K562 (cell line): Measurements from ENCODE around the gene MARS1. TPM values are rescaled to one million over a fixed set of nuclear protein-coding genes. Genes with fewer than 3 reads are reported as not detected.
A peak's percentile ranks its signal among the peaks of the same experiment; 100 is the strongest.

ENCODE experiments used
- FOXJ2 ChIP-seq: fragments of 200-800 bp; sonication (Bioruptor generic); IDR thresholded peaks from 2 replicates; pipeline ENCODE4 v1.6.1; 2016; ENCODE audit warnings: missing genetic modification characterization, missing compliant biosample characterization
- FOXK1 ChIP-seq: sonication (generic); formaldehyde crosslinking; IDR thresholded peaks from 2 replicates; pipeline ENCODE4 v1.8.0; 2022; ENCODE audit warnings: missing genetic modification reagents, mild to moderate bottlenecking, borderline replicate concordance
- FOXP1 ChIP-seq: sonication (generic); formaldehyde crosslinking; IDR thresholded peaks from 2 replicates; pipeline ENCODE4 v1.8.0; 2022; ENCODE audit warnings: mild to moderate bottlenecking, missing genetic modification reagents
- LEF1 ChIP-seq: fragments of 450-650 bp; IDR thresholded peaks from 2 replicates; pipeline ENCODE4 v1.6.1; 2016; ENCODE audit warnings: mild to moderate bottlenecking
- MAFK ChIP-seq: IDR thresholded peaks from 2 replicates; pipeline ENCODE4 v1.6.1; 2011; ENCODE audit warnings: low read length, improper control_type of control experiment
- MEF2A ChIP-seq: IDR thresholded peaks from 2 replicates; pipeline ENCODE4 v1.6.1; 2011; ENCODE audit warnings: low read depth, mild to moderate bottlenecking, low read length, moderate library complexity; ENCODE audit not compliant: control insufficient read depth
- MTF1 ChIP-seq: fragments of 250-450 bp; sonication (Bioruptor Pico); IDR thresholded peaks from 2 replicates; pipeline ENCODE4 v1.9.0; 2021; ENCODE audit warnings: moderate library complexity, mild to moderate bottlenecking, inconsistent platforms, borderline replicate concordance
- MYBL2 ChIP-seq, 2 experiments: fragments of 450-650 bp in 1 of 2; sonication (generic) in 1 of 2; formaldehyde crosslinking in 1 of 2; IDR thresholded peaks; 2 replicates each; pipeline versions ENCODE4 v1.6.1 to v1.8.1; 2017 to 2022; ENCODE audit warnings: borderline replicate concordance in 1 of 2, inconsistent platforms in 1 of 2, low read depth in 1 of 2, mild to moderate bottlenecking in 1 of 2, missing genetic modification reagents in 1 of 2, moderate library complexity in 1 of 2
- NFIC ChIP-seq: fragments of 450-650 bp; IDR thresholded peaks from 2 replicates; pipeline ENCODE4 v1.6.1; 2017; ENCODE audit warnings: mild to moderate bottlenecking, inconsistent platforms
- NFIX ChIP-seq: fragments of 250-450 bp; sonication (Bioruptor Pico); IDR thresholded peaks from 2 replicates; pipeline ENCODE4 v1.4.0; 2020; ENCODE audit warnings: low read depth, mild to moderate bottlenecking, moderate library complexity
- NR0B1 ChIP-seq: fragments of 450-650 bp; IDR thresholded peaks from one replicate; pipeline ENCODE4 v1.6.1; 2018; ENCODE audit warnings: mild to moderate bottlenecking, moderate library complexity; ENCODE audit not compliant: partially characterized antibody
- PCBP2 ChIP-seq: fragments of 200-400 bp; formaldehyde crosslinking; IDR thresholded peaks from 2 replicates; pipeline ENCODE4 v1.6.1; 2018; ENCODE audit warnings: low read length, low read depth, mild to moderate bottlenecking, moderate library complexity; ENCODE audit not compliant: poor library complexity, severe bottlenecking
- POLR2A ChIP-seq: fragments of 450-650 bp; conservative IDR thresholded peaks from 2 replicates; pipeline ENCODE4 v1.6.1; 2016
- RNF219 ChIP-seq: fragments of 250-450 bp; sonication (Bioruptor Pico); IDR thresholded peaks from 2 replicates; pipeline ENCODE4 v1.5.0; 2022; ENCODE audit warnings: mild to moderate bottlenecking
- SMAD3 ChIP-seq: fragments of 450-650 bp; formaldehyde crosslinking; conservative IDR thresholded peaks from 2 replicates; pipeline ENCODE4 v1.4.0; 2020; ENCODE audit warnings: mild to moderate bottlenecking
- SMARCC2 ChIP-seq: fragments of 450-650 bp; IDR thresholded peaks from 2 replicates; pipeline ENCODE4 v1.6.1; 2017; ENCODE audit warnings: antibody characterized with exemption, moderate library complexity, mild to moderate bottlenecking, low read depth
- SRSF1 ChIP-seq: fragments of 200-400 bp; formaldehyde crosslinking; IDR thresholded peaks from 2 replicates; pipeline ENCODE4 v1.6.1; 2017; ENCODE audit warnings: mild to moderate bottlenecking, low read depth, low read length, moderate library complexity
- ZNF134 ChIP-seq: fragments of 250-450 bp; sonication (Bioruptor Pico); conservative IDR thresholded peaks from 2 replicates; pipeline ENCODE4 v1.4.0; 2020
- ZNF57 ChIP-seq: fragments of 450-650 bp; formaldehyde crosslinking; IDR thresholded peaks from 2 replicates; pipeline ENCODE4 v1.4.0; 2020; ENCODE audit warnings: mild to moderate bottlenecking, moderate library complexity
- polyA plus RNA-seq, 8 experiments: library from polyadenylated mRNA; depleted of rRNA in 4 of 8; stranded (reverse) in 5 of 8; unstranded in 3 of 8; fragments of >200 nt; fragmentation: Nextera tagmentation in 2 of 8; fragmentation: Illumina TruSeq in 1 of 8; extraction: Ambion mirVana in 2 of 8; extraction: Trizol in 1 of 8; gene quantifications; 2 replicates each; pipeline versions ENCODE4 v1.2.1 to v1.2.3, GENCODE V29; 2011 to 2014; ENCODE audit warnings: inconsistent platforms in 1 of 8, missing spikeins in 1 of 8
- total RNA-seq, 7 experiments: library from RNA; depleted of rRNA in 6 of 7; stranded (reverse); fragments of >200 nt in 6 of 7; fragmentation: Illumina TruSeq in 2 of 7; extraction: Trizol in 2 of 7; gene quantifications; 2 replicates each; pipeline versions ENCODE4 v1.2.1 to v1.2.3, GENCODE V29; 2011 to 2021; ENCODE audit warnings: low replicate concordance in 1 of 7
- TF ChIP-seq, protein P1 (sequence below): fragments of 250-450 bp; sonication (Bioruptor Pico); IDR thresholded peaks from 2 replicates; pipeline ENCODE4 v1.8.0; 2021; ENCODE audit warnings: moderate library complexity, mild to moderate bottlenecking, inconsistent platforms
- TF ChIP-seq, protein P2 (sequence below): sonication (generic); formaldehyde crosslinking; IDR thresholded peaks from 2 replicates; pipeline ENCODE4 v1.8.0; 2022; ENCODE audit warnings: mild to moderate bottlenecking, low read depth, missing genetic modification reagents
- TF ChIP-seq, protein P3 (sequence below): fragments of 200-800 bp; sonication (Bioruptor generic); IDR thresholded peaks from 2 replicates; pipeline ENCODE4 v1.6.1; 2017; ENCODE audit warnings: missing genetic modification characterization, missing compliant biosample characterization

The MARS1 gene
- total and polyA plus RNA-seq, 9 of the 15 experiments (the other 6 are each of a cell fraction or from before 2014, with no cell fraction given) = 117 to 382 (median 220) TPM

DNA sequence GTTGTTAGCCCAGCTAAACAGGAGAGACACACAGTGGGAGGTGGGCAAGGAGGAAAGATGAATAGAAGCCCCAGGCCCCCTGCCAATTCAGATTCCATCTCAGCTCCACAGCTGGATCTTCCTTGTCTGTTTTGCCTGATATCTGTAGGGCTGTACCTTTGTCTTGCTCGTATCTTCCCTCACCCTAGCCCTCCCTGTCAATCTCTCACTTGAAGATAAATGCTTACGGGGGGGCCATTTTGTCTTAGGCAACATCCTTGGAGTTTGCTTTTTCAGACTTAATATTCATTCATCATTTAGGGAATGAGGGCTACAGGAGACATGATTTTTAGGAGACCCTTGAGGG lies 64.4 kb downstream of the MARS1 start (continued):
- TF ChIP-seq ZNF134 (no peak), MTF1 (no peak), MEF2A (no peak), SMAD3 (CRISPR knock-in tag) (no peak), POLR2A (no peak), MYBL2 (IDR thresholded peaks at IDR 0.05; ENCODE audit: low read depth) (no peak), MYBL2 (CRISPR knock-in tag; IDR thresholded peaks at IDR 0.05; ENCODE audit: borderline replicate concordance) (no peak), NR0B1 (no peak), FOXK1 (CRISPR knock-in tag) (no peak), ZNF57 (CRISPR knock-in tag) (no peak), SMARCC2 (peak; percentile 54; the same call in 1 of the 2 replicates), SRSF1 (no peak), RNF219 (CRISPR knock-in tag) (no peak), FOXP1 (CRISPR knock-in tag) (no peak), LEF1 (peak; percentile 11; the same call in 1 of the 2 replicates), PCBP2 (no peak), NFIX (CRISPR knock-in tag) (no peak), NFIC (peak; percentile 94), MAFK (no peak), FOXJ2 (no peak)
- TF ChIP-seq, protein P1, sequence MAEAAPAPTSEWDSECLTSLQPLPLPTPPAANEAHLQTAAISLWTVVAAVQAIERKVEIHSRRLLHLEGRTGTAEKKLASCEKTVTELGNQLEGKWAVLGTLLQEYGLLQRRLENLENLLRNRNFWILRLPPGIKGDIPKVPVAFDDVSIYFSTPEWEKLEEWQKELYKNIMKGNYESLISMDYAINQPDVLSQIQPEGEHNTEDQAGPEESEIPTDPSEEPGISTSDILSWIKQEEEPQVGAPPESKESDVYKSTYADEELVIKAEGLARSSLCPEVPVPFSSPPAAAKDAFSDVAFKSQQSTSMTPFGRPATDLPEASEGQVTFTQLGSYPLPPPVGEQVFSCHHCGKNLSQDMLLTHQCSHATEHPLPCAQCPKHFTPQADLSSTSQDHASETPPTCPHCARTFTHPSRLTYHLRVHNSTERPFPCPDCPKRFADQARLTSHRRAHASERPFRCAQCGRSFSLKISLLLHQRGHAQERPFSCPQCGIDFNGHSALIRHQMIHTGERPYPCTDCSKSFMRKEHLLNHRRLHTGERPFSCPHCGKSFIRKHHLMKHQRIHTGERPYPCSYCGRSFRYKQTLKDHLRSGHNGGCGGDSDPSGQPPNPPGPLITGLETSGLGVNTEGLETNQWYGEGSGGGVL (CRISPR knock-in tag) = no peak
- TF ChIP-seq, protein P2, sequence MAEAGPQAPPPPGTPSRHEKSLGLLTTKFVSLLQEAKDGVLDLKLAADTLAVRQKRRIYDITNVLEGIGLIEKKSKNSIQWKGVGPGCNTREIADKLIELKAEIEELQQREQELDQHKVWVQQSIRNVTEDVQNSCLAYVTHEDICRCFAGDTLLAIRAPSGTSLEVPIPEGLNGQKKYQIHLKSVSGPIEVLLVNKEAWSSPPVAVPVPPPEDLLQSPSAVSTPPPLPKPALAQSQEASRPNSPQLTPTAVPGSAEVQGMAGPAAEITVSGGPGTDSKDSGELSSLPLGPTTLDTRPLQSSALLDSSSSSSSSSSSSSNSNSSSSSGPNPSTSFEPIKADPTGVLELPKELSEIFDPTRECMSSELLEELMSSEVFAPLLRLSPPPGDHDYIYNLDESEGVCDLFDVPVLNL (CRISPR knock-in tag) = no peak
- TF ChIP-seq, protein P3, sequence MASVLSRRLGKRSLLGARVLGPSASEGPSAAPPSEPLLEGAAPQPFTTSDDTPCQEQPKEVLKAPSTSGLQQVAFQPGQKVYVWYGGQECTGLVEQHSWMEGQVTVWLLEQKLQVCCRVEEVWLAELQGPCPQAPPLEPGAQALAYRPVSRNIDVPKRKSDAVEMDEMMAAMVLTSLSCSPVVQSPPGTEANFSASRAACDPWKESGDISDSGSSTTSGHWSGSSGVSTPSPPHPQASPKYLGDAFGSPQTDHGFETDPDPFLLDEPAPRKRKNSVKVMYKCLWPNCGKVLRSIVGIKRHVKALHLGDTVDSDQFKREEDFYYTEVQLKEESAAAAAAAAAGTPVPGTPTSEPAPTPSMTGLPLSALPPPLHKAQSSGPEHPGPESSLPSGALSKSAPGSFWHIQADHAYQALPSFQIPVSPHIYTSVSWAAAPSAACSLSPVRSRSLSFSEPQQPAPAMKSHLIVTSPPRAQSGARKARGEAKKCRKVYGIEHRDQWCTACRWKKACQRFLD (CRISPR knock-in tag) = no peak
